Endothelial cell of umbilical vein (primary cell): Measurements from ENCODE around the gene RHBDD3. TPM values are rescaled to one million over a fixed set of nuclear protein-coding genes. Genes with fewer than 3 reads are reported as not detected.

Experiments
- BruUV-seq: library from RNA; stranded (reverse); fragments of 400-500 nt; replicated peaks from 2 replicates; lab custom pipeline; 2021; lab: Mats Ljungman, UMichigan
- CTCF ChIA-PET: fragments of 300-600, 350-600 bp; sonication (Branson Sonifier 250); formaldehyde crosslinking; loops from one replicate; lab custom pipeline; 2021; ENCODE audit warnings: antibody characterized with exemption, inconsistent platforms; lab: Charles Lee
- POLR2A ChIA-PET: fragments of 300-600, 350-600 bp; sonication (Branson Sonifier 250); formaldehyde crosslinking; loops from one replicate; lab custom pipeline; 2021; ENCODE audit warnings: antibody characterized with exemption, inconsistent platforms; lab: Charles Lee
- DNase-seq: peaks from one replicate; pipeline ENCODE4 v3.0.0-alpha.2; 2011; ENCODE audit warnings: low read depth, low spot score
- FAIRE-seq: peaks from 2 replicates; lab custom pipeline; 2011; peaks lifted over from hg19 to GRCh38; lab: Jason Lieb, UNC
- H2AFZ ChIP-seq: 2 replicates; pipeline ENCODE4 v1.6.0; 2012; ENCODE audit warnings: low read depth, low read length, control low read depth, inconsistent platforms
- H3K27ac ChIP-seq: 2 replicates; pipeline ENCODE4 v1.5.1; 2011; ENCODE audit warnings: low read depth, mild to moderate bottlenecking, control low read depth, low read length, moderate library complexity; ENCODE audit not compliant: insufficient read depth
- H3K27me3 ChIP-seq, 2 experiments: 2 replicates each; pipeline versions ENCODE4 v1.6.0 to v1.6.1; 2011; ENCODE audit warnings: low read length in 2 of 2, mixed read lengths in 1 of 2; ENCODE audit not compliant: control insufficient read depth in 2 of 2, insufficient read depth in 2 of 2
- H3K36me3 ChIP-seq, 2 experiments: 2 replicates in 1 of 2; 3 replicates in 1 of 2; pipeline ENCODE4 v1.5.1; 2011; ENCODE audit warnings: low read length in 2 of 2, mild to moderate bottlenecking in 1 of 2, moderate library complexity in 1 of 2; ENCODE audit not compliant: control insufficient read depth in 2 of 2, insufficient read depth in 2 of 2; ENCODE audit errors: extremely low read depth in 1 of 2
- H3K4me1 ChIP-seq: 3 replicates; pipeline ENCODE4 v1.5.1; 2011; ENCODE audit warnings: mild to moderate bottlenecking, low read length; ENCODE audit not compliant: control insufficient read depth, insufficient read depth; ENCODE audit errors: extremely low read depth
- H3K4me2 ChIP-seq: 2 replicates; pipeline ENCODE4 v1.6.1; 2011; ENCODE audit warnings: low read length, control low read depth, mixed read lengths; ENCODE audit not compliant: insufficient read depth
- H3K4me3 ChIP-seq, 3 experiments: fragments of 200-600 bp in 1 of 3; sonication (generic), shearing (Covaris generic) in 1 of 3; replicated peaks in 1 of 3; 2 replicates each; pipeline ENCODE4 v1.5.1; 2011 to 2016; ENCODE audit warnings: control low read depth in 3 of 3, low read length in 3 of 3, mild to moderate bottlenecking in 2 of 3, inconsistent platforms in 1 of 3, low read depth in 1 of 3, moderate library complexity in 1 of 3; ENCODE audit not compliant: insufficient read depth in 1 of 3
- H3K79me2 ChIP-seq: 2 replicates; pipeline ENCODE4 v1.6.0; 2012; ENCODE audit warnings: low read length, inconsistent platforms; ENCODE audit not compliant: control insufficient read depth, insufficient read depth
- H3K9ac ChIP-seq: replicated peaks from 2 replicates; pipeline ENCODE3; 2011; ENCODE audit warnings: low read length, control low read depth; ENCODE audit not compliant: insufficient read depth; ENCODE audit errors: extremely low read depth
- H3K9me1 ChIP-seq: replicated peaks from 3 replicates; pipeline ENCODE4 v1.6.0; 2011; ENCODE audit warnings: mild to moderate bottlenecking, low read length; ENCODE audit not compliant: control insufficient read depth, insufficient read depth; ENCODE audit errors: extremely low read depth
- H3K9me3 ChIP-seq: replicated peaks from 2 replicates; pipeline ENCODE4 v1.5.1; 2012; ENCODE audit warnings: low read length, inconsistent platforms; ENCODE audit not compliant: control insufficient read depth, insufficient read depth
- H4K20me1 ChIP-seq: replicated peaks from 2 replicates; pipeline ENCODE3; 2011; ENCODE audit warnings: mild to moderate bottlenecking, low read length; ENCODE audit not compliant: control insufficient read depth, insufficient read depth; ENCODE audit errors: extremely low read depth
- CTCF ChIP-seq, 2 donors: IDR thresholded peaks; 1 replicate in 1 of 2; 2 replicates in 1 of 2; pipeline ENCODE4 v1.5.1; 2011; ENCODE audit warnings: low read length in 2 of 2, mild to moderate bottlenecking in 2 of 2, moderate library complexity in 2 of 2, control low read depth in 1 of 2, inconsistent platforms in 1 of 2, low read depth in 1 of 2; ENCODE audit not compliant: insufficient read depth in 1 of 2; ENCODE audit errors: extremely low read depth in 1 of 2
- EZH2 ChIP-seq: IDR thresholded peaks from 2 replicates; pipeline ENCODE4 v1.6.1; 2012; ENCODE audit warnings: borderline replicate concordance, low read depth, mild to moderate bottlenecking, moderate library complexity, low read length, inconsistent platforms; ENCODE audit not compliant: severe bottlenecking
- FOS ChIP-seq: IDR thresholded peaks from 2 replicates; pipeline ENCODE4 v1.6.1; 2011; ENCODE audit warnings: mild to moderate bottlenecking, low read length, moderate library complexity, borderline replicate concordance; ENCODE audit not compliant: insufficient read depth
- GATA2 ChIP-seq: IDR thresholded peaks from 2 replicates; pipeline ENCODE4 v1.7.0; 2011; ENCODE audit warnings: low read depth, mild to moderate bottlenecking, moderate library complexity, mixed read lengths, low read length; ENCODE audit not compliant: insufficient read length, insufficient read depth
- JUN ChIP-seq: IDR thresholded peaks from 2 replicates; pipeline ENCODE4 v1.6.1; 2011; ENCODE audit warnings: borderline replicate concordance, low read depth; ENCODE audit not compliant: insufficient read length, insufficient read depth
- MAX ChIP-seq: IDR thresholded peaks from 2 replicates; pipeline ENCODE4 v1.6.1; 2011; ENCODE audit not compliant: insufficient read depth, insufficient read length
- MYC ChIP-seq: IDR thresholded peaks from one replicate; pipeline ENCODE4 v1.6.1; 2011; ENCODE audit warnings: mild to moderate bottlenecking, low read depth, low read length
- POLR2A ChIP-seq: IDR thresholded peaks from 2 replicates; pipeline ENCODE4 v1.6.1; 2012; ENCODE audit warnings: low read depth, mild to moderate bottlenecking, control low read depth, low read length
- POLR2AphosphoS5 ChIP-seq: IDR thresholded peaks from 2 replicates; pipeline ENCODE4 v1.6.1; 2012; ENCODE audit warnings: low read depth, mild to moderate bottlenecking, control low read depth, low read length, moderate library complexity; ENCODE audit not compliant: insufficient read depth
- dilution Hi-C: fragments of 300-500 bp; cut with MboI; formaldehyde crosslinking; loops from one replicate; pipeline ENCODE4 v1.15.0; 2019; ENCODE audit warnings: low sequenced_read_pairs; ENCODE audit not compliant: extremely low pct_ligation_motif_present
- intact Hi-C: fragments of 100-400 bp; cut with micrococcal nuclease; formaldehyde crosslinking; loops from one replicate; pipeline ENCODE4 v1.10.0; 2022
- polyA plus RNA-seq, 4 experiments: library from polyadenylated mRNA; depleted of rRNA in 3 of 4; stranded (reverse) in 3 of 4; unstranded in 1 of 4; fragments of >200 nt; gene quantifications; 2 replicates each; pipeline versions ENCODE4 v1.2.1 to v1.2.3, GENCODE V29; 2011 to 2012; ENCODE audit warnings: missing spikeins in 1 of 4
- total RNA-seq: library from RNA; stranded (reverse); gene quantifications from 2 replicates; pipeline ENCODE4 v1.2.3, GENCODE V29; 2021

RHBDD3 gene
- total and polyA plus RNA-seq, 2 donors (not counting 3 experiments of a cell fraction or from before 2014, with no cell fraction given) = 31.3 to 37.2 TPM

- no peak for FAIRE-seq
- intact Hi-C loops = no loop called here
- no peak overlapping the region for H2AFZ ChIP-seq
- CTCF ChIA-PET = interaction anchor here (2.0 kb wide), 2 partner anchors 11 to 57 kb away, joined by 7 to 13 read pairs; no protein-coding TSS in a partner anchor
- dilution Hi-C loops = no loop called here
- H4K20me1 ChIP-seq = no peaks in the 10 kb centered on the region
- H3K36me3 ChIP-seq = peaks cover 12 to 28% of the 10 kb centered on the region in 2 experiments
- no peak for DNase-seq
- no peaks in the 10 kb centered on the region for H3K4me1 ChIP-seq
- H3K9me3 ChIP-seq = no peaks in the 10 kb centered on the region
- POLR2A ChIA-PET = no interaction called here
- H3K79me2 ChIP-seq = peaks cover 2% of the 10 kb centered on the region
- TF ChIP-seq CTCF (IDR thresholded peaks at IDR 0.05; ENCODE audit: extremely low read depth in 1 of 2, insufficient read depth in 1 of 2, low read depth in 1 of 2, low read length in 2 of 2) (no peak), POLR2AphosphoS5 (no peak), POLR2A (no peak), GATA2 (no peak), JUN (no peak), MYC (no peak), EZH2 (no peak), FOS (no peak), MAX (no peak)
- H3K9ac ChIP-seq = no peak overlapping the region
- H3K4me3 ChIP-seq = no peak overlapping the region
- no TSS peak for BruUV-seq
- no peaks in the 10 kb centered on the region for H3K9me1 ChIP-seq
- no peak overlapping the region for H3K27ac ChIP-seq
- no peak overlapping the region for H3K4me2 ChIP-seq
- no peaks in the 10 kb centered on the region for H3K27me3 ChIP-seq
These were observed 34.6 kb upstream of the RHBDD3 start for GRCh38 chr22:29302402-29302680.
